Thoracic aorta (tissue), 2 donors: Measurements from ENCODE around the gene UQCR10. TPM values are rescaled to one million over a fixed set of nuclear protein-coding genes. Genes with fewer than 3 reads are reported as not detected.

Source experiments
- ATAC-seq: fragments of 150-250 bp; one replicate; pipeline ENCODE4 v1.8.0; 2017; ENCODE audit warnings: low read depth; ENCODE audit not compliant: insufficient number of reproducible peaks, low FRiP score
- DNase-seq: peaks from one replicate; pipeline ENCODE4 v3.0.0-alpha.2; 2020; ENCODE audit warnings: low spot score
- H3K27ac ChIP-seq, 2 donors: fragments of 200-600 bp; sonication (generic); 1 replicate in 1 of 2; 2 replicates in 1 of 2; pipeline ENCODE4 v1.5.1; 2016; ENCODE audit warnings: mild to moderate bottlenecking in 2 of 2, moderate library complexity in 2 of 2
- H3K27me3 ChIP-seq: fragments of 200-600 bp; sonication (generic); replicated peaks from 2 replicates; pipeline ENCODE4 v1.6.0; 2016; ENCODE audit warnings: mild to moderate bottlenecking; ENCODE audit not compliant: insufficient read depth
- H3K36me3 ChIP-seq: fragments of 200-600 bp; sonication (generic); one replicate; pipeline ENCODE4 v1.5.1; 2016
- H3K4me1 ChIP-seq, 2 donors: fragments of 200-600 bp; sonication (generic); 1 replicate in 1 of 2; 2 replicates in 1 of 2; pipeline versions ENCODE4 v1.5.1 to v1.6.0; 2016; ENCODE audit warnings: low read depth in 2 of 2, mild to moderate bottlenecking in 1 of 2; ENCODE audit not compliant: control insufficient read depth in 1 of 2
- H3K4me3 ChIP-seq: fragments of 200-600 bp; sonication (generic); 2 replicates; pipeline ENCODE4 v1.5.1; 2016; ENCODE audit warnings: mild to moderate bottlenecking
- H3K9me3 ChIP-seq: fragments of 200-600 bp; sonication (generic); 2 replicates; pipeline ENCODE4 v1.5.1; 2016
- CTCF ChIP-seq: fragments of 200-600 bp; sonication (generic); IDR thresholded peaks from one replicate; pipeline ENCODE4 v1.5.1; 2019; ENCODE audit warnings: antibody characterized with exemption
- total RNA-seq, 2 donors: library from RNA; depleted of rRNA; stranded (reverse); fragments of >200 nt; gene quantifications; one replicate each; pipeline versions ENCODE4 v1.1.0 to v1.2.3, GENCODE V29; 2016

Gene UQCR10
- total RNA-seq, 2 donors from 2014 or later, result 12.2 to 43.1 TPM

- Histone ChIP-seq H3K4me3 (no peak overlapping the region), H3K4me1 (no peaks in the 10 kb centered on the region), H3K9me3 (no peaks in the 10 kb centered on the region), H3K27ac (no peak overlapping the region), H3K36me3 (peaks cover 55% of the 10 kb centered on the region), H3K27me3 (no peaks in the 10 kb centered on the region)
- TF ChIP-seq CTCF, result no peak
- no peak for DNase-seq
- no peak for ATAC-seq
Measured at GRCh38 chr22:29804985-29805384, 37.8 kb downstream of the UQCR10 start.

GRCh38 chr22:29806196-29806595, 39.0 kb downstream of the UQCR10 start:
- no peaks in the 10 kb centered on the region for H3K27me3 ChIP-seq
- ATAC-seq (no peak), DNase-seq (no peak)
- H3K4me1 ChIP-seq, result no peaks in the 10 kb centered on the region
- no peak overlapping the region for H3K4me3 ChIP-seq
- no peaks in the 10 kb centered on the region for H3K9me3 ChIP-seq
- H3K27ac ChIP-seq, result no peak overlapping the region
- H3K36me3 ChIP-seq, result peaks cover 47% of the 10 kb centered on the region
- TF ChIP-seq CTCF, result no peak

GRCh38 chr22:29810216-29810615, 43.0 kb downstream of the UQCR10 start:
- Histone ChIP-seq H3K36me3 (peaks cover 62% of the 10 kb centered on the region), H3K9me3 (no peaks in the 10 kb centered on the region), H3K4me1 (no peaks in the 10 kb centered on the region), H3K27me3 (no peaks in the 10 kb centered on the region), H3K27ac (no peak overlapping the region), H3K4me3 (no peak overlapping the region)
- no peak for ATAC-seq
- no peak for TF ChIP-seq CTCF
- DNase-seq, result no peak

- TF ChIP-seq CTCF, result no peak
- Histone ChIP-seq H3K27ac (no peak overlapping the region), H3K4me1 (no peaks in the 10 kb centered on the region), H3K9me3 (no peaks in the 10 kb centered on the region), H3K27me3 (no peaks in the 10 kb centered on the region), H3K36me3 (peaks cover 50% of the 10 kb centered on the region), H3K4me3 (no peak overlapping the region)
- ATAC-seq, result no peak
- no peak for DNase-seq
Measured at GRCh38 chr22:29811377-29811776, 44.2 kb downstream of the UQCR10 start.

GRCh38 chr22:29813126-29813525, 46.0 kb downstream of the UQCR10 start:
- Histone ChIP-seq H3K4me1 (no peaks in the 10 kb centered on the region), H3K27ac (no peak overlapping the region), H3K4me3 (no peak overlapping the region), H3K9me3 (no peaks in the 10 kb centered on the region), H3K27me3 (no peaks in the 10 kb centered on the region), H3K36me3 (peaks cover 43% of the 10 kb centered on the region)
- DNase-seq (no peak), ATAC-seq (no peak)
- TF ChIP-seq CTCF, result no peak
